Adrenal gland (tissue), 5 donors: Measurements from ENCODE around the gene SP140L.

ENCODE experiments used
- CTCF ChIP-seq, 6 experiments: fragments of 450-650 bp in 4 of 6; fragments of 200-600 bp in 2 of 6; sonication (generic) in 1 of 6; IDR thresholded peaks; 1 replicate in 5 of 6; 2 replicates in 1 of 6; pipeline versions ENCODE4 v1.5.1 to v1.8.0; 2016 to 2021; ENCODE audit warnings: antibody characterized with exemption in 6 of 6, mild to moderate bottlenecking in 2 of 6, moderate library complexity in 1 of 6
- POLR2A ChIP-seq, 2 donors: fragments of 450-650 bp; IDR thresholded peaks; one replicate each; pipeline ENCODE4 v1.6.1; 2017; ENCODE audit warnings: antibody characterized with exemption in 2 of 2, mild to moderate bottlenecking in 2 of 2, moderate library complexity in 1 of 2
- donor health status: DM: no; HTN: no; CAD: no.

GRCh38 chr2:230323385-230324106, 3.4 kb upstream of the SP140L start:
- TF ChIP-seq CTCF (IDR thresholded peaks at IDR 0.05) (no peak), POLR2A (IDR thresholded peaks at IDR 0.05) (no peak)
